HG02623 (cell line): ENCODE measurements around the gene ELF3.
"Not testable (repeated sequence)": the region's sequence is repeated elsewhere in the genome, so short reads cannot be mapped to it uniquely, and the experiment has no call there.

Source experiments
- ATAC-seq: cut with Tn5 transposase; IDR thresholded peaks from one replicate; pipeline ENCODE4 v1.9.1; 2021; ENCODE audit warnings: moderate library complexity; ENCODE audit not compliant: unreplicated experiment

The ELF3 gene

GRCh38 chr1:202034149-202034682 is 23.8 kb downstream of the ELF3 start:
- no peak for ATAC-seq

GRCh38 chr1:202034683-202035462 is 24.5 kb downstream of the ELF3 start:
- no peak for ATAC-seq

GRCh38 chr1:202036595-202037387 is 26.4 kb downstream of the ELF3 start:
- ATAC-seq, result no peak

GRCh38 chr1:202037706-202038296 is 27.4 kb downstream of the ELF3 start:
- no peak for ATAC-seq

- ATAC-seq, result peak; percentile 51
These were observed 28.4 kb downstream of the ELF3 start for GRCh38 chr1:202038688-202039346.

GRCh38 chr1:202045705-202046104 is 35.3 kb downstream of the ELF3 start:
- no peak for ATAC-seq

GRCh38 chr1:202046227-202046626 is 35.8 kb downstream of the ELF3 start:
- no peak for ATAC-seq

- ATAC-seq, result no peak
These were observed 36.6 kb downstream of the ELF3 start for GRCh38 chr1:202046748-202047708.

GRCh38 chr1:202047977-202048376 is 37.6 kb downstream of the ELF3 start:
- no peak for ATAC-seq

GRCh38 chr1:202049129-202049528 is 38.7 kb downstream of the ELF3 start:
- ATAC-seq, result no peak

GRCh38 chr1:202054094-202054493 is 43.7 kb downstream of the ELF3 start:
- no peak for ATAC-seq

- not testable (repeated sequence) for ATAC-seq
These were observed 44.3 kb downstream of the ELF3 start for GRCh38 chr1:202054673-202055072.

GRCh38 chr1:202056644-202057334 is 46.4 kb downstream of the ELF3 start:
- no peak for ATAC-seq

GRCh38 chr1:202057335-202057704 is 46.9 kb downstream of the ELF3 start:
- ATAC-seq, result not testable (repeated sequence)

GRCh38 chr1:202058001-202058908 is 47.9 kb downstream of the ELF3 start:
- no peak for ATAC-seq

- ATAC-seq, result no peak
These were observed 50.7 kb downstream of the ELF3 start for GRCh38 chr1:202061055-202061454.

- ATAC-seq, result not testable (repeated sequence)
These were observed 51.4 kb downstream of the ELF3 start for GRCh38 chr1:202061787-202062186.

- ATAC-seq, result not testable (repeated sequence)
These were observed 52.2 kb downstream of the ELF3 start for GRCh38 chr1:202062636-202063035.
